ENCODE results near the gene FLYWCH2.

- TF ChIP-seq TARDBP (IDR thresholded peaks at IDR 0.05) (no peak), SUZ12 (IDR thresholded peaks at IDR 0.05) (no peak), SP1 (IDR thresholded peaks at IDR 0.05) (no peak), FOXM1 (IDR thresholded peaks at IDR 0.05; ENCODE audit: borderline replicate concordance) (no peak), PKNOX1 (IDR thresholded peaks at IDR 0.05) (no peak), HDGF (IDR thresholded peaks at IDR 0.05; ENCODE audit: borderline replicate concordance) (no peak), FOXA1 (IDR thresholded peaks at IDR 0.05) (no peak), ARNT (IDR thresholded peaks at IDR 0.05) (no peak), ZNF384 (IDR thresholded peaks at IDR 0.05) (no peak), L3MBTL2 (conservative IDR thresholded peaks at IDR 0.05) (no peak)
These were observed 23.2 kb upstream of the FLYWCH2 start for GRCh38 chr16:2859686-2860265.

Measured in HEK293T (cell line).